ENCODE results near the gene RELN. TPM values are rescaled to one million over a fixed set of nuclear protein-coding genes. Genes with fewer than 3 reads are reported as not detected.

The RELN gene
- total and polyA plus RNA-seq, 9 of the 15 experiments (the other 6 are each of a cell fraction or from before 2014, with no cell fraction given) = 12.9 to 43.2 (median 18.1) TPM

DNA sequence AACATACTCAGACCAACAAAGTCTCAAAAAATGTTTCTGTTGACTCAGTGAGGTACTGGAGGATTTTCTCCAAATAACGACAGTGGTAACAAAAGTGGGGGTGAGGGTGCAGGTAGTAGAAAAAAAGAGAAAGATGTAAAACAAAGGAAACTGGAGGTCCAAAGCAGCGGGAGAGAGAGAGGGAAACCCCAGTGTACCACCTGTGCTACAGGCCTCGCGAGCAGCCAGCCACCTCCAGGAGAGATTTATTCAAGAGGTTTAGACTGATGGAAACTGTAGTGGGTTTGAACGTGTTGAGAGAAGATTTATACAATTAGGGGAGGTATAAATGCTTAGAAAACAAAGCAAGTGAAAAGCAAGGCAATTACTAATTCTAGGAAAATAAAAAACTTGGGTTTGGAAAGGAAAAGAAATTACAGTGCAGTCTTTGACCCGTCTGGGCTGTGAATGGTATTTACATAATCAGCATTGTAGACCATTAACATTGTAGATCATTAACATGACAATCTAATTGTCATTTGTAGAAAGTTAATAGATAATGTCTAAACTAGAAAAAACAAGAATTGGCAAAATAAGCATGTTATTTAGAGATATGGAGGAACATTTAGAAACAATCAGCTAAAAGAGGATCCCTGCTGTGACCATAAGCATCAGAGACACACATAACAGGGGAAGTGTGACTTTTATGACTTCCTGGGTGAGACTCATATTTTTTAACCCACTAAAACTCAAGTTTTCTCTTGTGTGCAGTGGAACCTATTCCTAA is 180.0 kb downstream of the RELN start (continued):
- no peak for TF ChIP-seq RBM17 (IDR thresholded peaks at IDR 0.05; ENCODE audit: borderline replicate concordance, low read depth, low read length)
- TF ChIP-seq ZBTB17 (CRISPR knock-in tag; IDR thresholded peaks at IDR 0.05) = no peak
- TF ChIP-seq, protein P1, sequence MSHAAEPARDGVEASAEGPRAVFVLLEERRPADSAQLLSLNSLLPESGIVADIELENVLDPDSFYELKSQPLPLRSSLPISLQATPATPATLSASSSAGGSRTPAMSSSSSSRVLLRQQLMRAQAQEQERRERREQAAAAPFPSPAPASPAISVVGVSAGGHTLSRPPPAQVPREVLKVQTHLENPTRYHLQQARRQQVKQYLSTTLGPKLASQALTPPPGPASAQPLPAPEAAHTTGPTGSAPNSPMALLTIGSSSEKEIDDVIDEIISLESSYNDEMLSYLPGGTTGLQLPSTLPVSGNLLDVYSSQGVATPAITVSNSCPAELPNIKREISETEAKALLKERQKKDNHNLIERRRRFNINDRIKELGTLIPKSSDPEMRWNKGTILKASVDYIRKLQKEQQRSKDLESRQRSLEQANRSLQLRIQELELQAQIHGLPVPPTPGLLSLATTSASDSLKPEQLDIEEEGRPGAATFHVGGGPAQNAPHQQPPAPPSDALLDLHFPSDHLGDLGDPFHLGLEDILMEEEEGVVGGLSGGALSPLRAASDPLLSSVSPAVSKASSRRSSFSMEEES (CRISPR knock-in tag; IDR thresholded peaks at IDR 0.05) = no peak
- TF ChIP-seq, protein P2, sequence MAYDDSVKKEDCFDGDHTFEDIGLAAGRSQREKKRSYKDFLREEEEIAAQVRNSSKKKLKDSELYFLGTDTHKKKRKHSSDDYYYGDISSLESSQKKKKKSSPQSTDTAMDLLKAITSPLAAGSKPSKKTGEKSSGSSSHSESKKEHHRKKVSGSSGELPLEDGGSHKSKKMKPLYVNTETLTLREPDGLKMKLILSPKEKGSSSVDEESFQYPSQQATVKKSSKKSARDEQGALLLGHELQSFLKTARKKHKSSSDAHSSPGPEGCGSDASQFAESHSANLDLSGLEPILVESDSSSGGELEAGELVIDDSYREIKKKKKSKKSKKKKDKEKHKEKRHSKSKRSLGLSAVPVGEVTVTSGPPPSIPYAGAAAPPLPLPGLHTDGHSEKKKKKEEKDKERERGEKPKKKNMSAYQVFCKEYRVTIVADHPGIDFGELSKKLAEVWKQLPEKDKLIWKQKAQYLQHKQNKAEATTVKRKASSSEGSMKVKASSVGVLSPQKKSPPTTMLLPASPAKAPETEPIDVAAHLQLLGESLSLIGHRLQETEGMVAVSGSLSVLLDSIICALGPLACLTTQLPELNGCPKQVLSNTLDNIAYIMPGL (CRISPR knock-in tag; IDR thresholded peaks at IDR 0.05) = no peak
- no peak for TF ChIP-seq NFXL1 (CRISPR knock-in tag; IDR thresholded peaks at IDR 0.05)
- TF ChIP-seq, protein P3, sequence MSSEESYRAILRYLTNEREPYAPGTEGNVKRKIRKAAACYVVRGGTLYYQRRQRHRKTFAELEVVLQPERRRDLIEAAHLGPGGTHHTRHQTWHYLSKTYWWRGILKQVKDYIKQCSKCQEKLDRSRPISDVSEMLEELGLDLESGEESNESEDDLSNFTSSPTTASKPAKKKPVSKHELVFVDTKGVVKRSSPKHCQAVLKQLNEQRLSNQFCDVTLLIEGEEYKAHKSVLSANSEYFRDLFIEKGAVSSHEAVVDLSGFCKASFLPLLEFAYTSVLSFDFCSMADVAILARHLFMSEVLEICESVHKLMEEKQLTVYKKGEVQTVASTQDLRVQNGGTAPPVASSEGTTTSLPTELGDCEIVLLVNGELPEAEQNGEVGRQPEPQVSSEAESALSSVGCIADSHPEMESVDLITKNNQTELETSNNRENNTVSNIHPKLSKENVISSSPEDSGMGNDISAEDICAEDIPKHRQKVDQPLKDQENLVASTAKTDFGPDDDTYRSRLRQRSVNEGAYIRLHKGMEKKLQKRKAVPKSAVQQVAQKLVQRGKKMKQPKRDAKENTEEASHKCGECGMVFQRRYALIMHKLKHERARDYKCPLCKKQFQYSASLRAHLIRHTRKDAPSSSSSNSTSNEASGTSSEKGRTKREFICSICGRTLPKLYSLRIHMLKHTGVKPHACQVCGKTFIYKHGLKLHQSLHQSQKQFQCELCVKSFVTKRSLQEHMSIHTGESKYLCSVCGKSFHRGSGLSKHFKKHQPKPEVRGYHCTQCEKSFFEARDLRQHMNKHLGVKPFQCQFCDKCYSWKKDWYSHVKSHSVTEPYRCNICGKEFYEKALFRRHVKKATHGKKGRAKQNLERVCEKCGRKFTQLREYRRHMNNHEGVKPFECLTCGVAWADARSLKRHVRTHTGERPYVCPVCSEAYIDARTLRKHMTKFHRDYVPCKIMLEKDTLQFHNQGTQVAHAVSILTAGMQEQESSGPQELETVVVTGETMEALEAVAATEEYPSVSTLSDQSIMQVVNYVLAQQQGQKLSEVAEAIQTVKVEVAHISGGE (CRISPR knock-in tag; IDR thresholded peaks at IDR 0.05) = no peak; a peak in 1 of 6 replicates
- no peak for TF ChIP-seq TFAM (CRISPR knock-in tag; conservative IDR thresholded peaks at IDR 0.05)
- TF ChIP-seq ZNF3 (CRISPR knock-in tag; IDR thresholded peaks at IDR 0.05) = no peak
- no peak for TF ChIP-seq KDM1A (IDR thresholded peaks at IDR 0.05)
- TF ChIP-seq ZNF408 (CRISPR knock-in tag; IDR thresholded peaks at IDR 0.05; ENCODE audit: low read depth) = no peak
- no peak for TF ChIP-seq ARHGAP35 (IDR thresholded peaks at IDR 0.05; ENCODE audit: partially characterized antibody)
- TF ChIP-seq TEAD1 (CRISPR knock-in tag; IDR thresholded peaks at IDR 0.05) = no peak
- TF ChIP-seq PTBP1 (IDR thresholded peaks at IDR 0.05; ENCODE audit: low read depth, low read length) = no peak
- TF ChIP-seq, protein P4, sequence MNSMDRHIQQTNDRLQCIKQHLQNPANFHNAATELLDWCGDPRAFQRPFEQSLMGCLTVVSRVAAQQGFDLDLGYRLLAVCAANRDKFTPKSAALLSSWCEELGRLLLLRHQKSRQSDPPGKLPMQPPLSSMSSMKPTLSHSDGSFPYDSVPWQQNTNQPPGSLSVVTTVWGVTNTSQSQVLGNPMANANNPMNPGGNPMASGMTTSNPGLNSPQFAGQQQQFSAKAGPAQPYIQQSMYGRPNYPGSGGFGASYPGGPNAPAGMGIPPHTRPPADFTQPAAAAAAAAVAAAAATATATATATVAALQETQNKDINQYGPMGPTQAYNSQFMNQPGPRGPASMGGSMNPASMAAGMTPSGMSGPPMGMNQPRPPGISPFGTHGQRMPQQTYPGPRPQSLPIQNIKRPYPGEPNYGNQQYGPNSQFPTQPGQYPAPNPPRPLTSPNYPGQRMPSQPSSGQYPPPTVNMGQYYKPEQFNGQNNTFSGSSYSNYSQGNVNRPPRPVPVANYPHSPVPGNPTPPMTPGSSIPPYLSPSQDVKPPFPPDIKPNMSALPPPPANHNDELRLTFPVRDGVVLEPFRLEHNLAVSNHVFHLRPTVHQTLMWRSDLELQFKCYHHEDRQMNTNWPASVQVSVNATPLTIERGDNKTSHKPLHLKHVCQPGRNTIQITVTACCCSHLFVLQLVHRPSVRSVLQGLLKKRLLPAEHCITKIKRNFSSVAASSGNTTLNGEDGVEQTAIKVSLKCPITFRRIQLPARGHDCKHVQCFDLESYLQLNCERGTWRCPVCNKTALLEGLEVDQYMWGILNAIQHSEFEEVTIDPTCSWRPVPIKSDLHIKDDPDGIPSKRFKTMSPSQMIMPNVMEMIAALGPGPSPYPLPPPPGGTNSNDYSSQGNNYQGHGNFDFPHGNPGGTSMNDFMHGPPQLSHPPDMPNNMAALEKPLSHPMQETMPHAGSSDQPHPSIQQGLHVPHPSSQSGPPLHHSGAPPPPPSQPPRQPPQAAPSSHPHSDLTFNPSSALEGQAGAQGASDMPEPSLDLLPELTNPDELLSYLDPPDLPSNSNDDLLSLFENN (IDR thresholded peaks at IDR 0.05; ENCODE audit: low read depth in 2 of 2, low read length in 2 of 2) = no peak
- no peak for TF ChIP-seq XRCC3 (IDR thresholded peaks at IDR 0.05)
- TF ChIP-seq RBM34 (IDR thresholded peaks at IDR 0.05; ENCODE audit: borderline replicate concordance, insufficient read depth, low read length) = no peak
